Measurements from ENCODE around the gene ITPKC.

DNA sequence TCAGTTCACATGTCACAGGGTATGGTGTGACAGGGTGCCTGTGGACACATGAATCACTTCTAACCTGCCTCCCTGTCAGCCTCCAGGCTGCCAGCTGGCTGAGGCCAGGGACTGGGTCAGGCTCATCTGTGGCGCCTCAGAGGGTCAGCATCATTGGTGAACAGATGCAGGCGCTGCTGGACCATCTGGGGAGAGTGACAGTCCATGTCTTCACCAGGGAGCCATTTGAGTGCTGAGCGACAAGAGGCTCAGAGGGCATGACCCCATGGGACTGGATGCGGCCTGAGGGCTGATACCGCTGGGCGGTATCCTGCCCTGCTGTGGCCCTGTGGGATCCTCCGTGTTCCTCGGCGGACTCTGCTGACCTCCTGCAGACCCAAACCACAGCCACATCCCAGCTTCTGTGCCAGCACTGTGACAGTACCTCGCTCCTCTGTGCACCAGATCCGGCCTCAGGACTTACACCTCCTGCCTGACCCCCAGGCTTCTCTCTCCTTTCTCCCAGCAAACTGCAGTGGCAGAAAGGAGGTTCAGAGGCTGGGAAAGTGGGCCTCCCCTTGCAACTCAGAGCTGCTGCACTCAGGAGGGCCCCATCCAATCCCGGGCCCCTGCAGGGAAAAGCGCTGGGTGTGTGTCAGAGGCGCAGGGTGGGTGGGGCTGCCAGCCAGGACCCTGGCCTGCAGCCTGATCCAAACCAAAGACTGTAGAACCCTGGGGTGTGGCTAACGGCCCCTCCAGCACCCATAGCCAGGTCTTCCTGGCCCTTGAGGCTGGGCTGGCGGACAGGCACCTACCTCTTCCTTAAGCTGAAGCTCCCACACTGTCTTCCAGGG lies 23.2 kb downstream of the ITPKC start:
- TF ChIP-seq POLR2AphosphoS5 (IDR thresholded peaks at IDR 0.05; ENCODE audit: low read depth, low read length) (no peak), POLR2A (IDR thresholded peaks at IDR 0.05; ENCODE audit: low read depth, low read length) (no peak)

Measured in GM12892 (cell line).